Gastrocnemius medialis (tissue), 4 donors: ENCODE data around the gene GTPBP2. TPM values are rescaled to one million over a fixed set of nuclear protein-coding genes. Genes with fewer than 3 reads are reported as not detected.

Experiments
- ATAC-seq, 2 donors: fragments of 150-250 bp; one replicate each; pipeline ENCODE4 v1.9.1; 2016
- DNase-seq, 2 donors: peaks; one replicate each; pipeline ENCODE4 v3.0.0-alpha.2; 2019
- H3K27ac ChIP-seq, 4 donors: fragments of 200-600 bp; sonication (generic); 1 replicate in 1 of 4; 2 replicates in 3 of 4; pipeline ENCODE4 v1.5.1; 2016 to 2018; ENCODE audit warnings: mild to moderate bottlenecking in 2 of 4, moderate library complexity in 1 of 4
- H3K27me3 ChIP-seq, 3 donors: fragments of 200-600 bp; sonication (generic) in 2 of 3; 1 replicate in 1 of 3; 2 replicates in 2 of 3; pipeline versions ENCODE4 v1.5.1 to v1.6.0; 2016 to 2019; ENCODE audit warnings: mild to moderate bottlenecking in 1 of 3, moderate library complexity in 1 of 3
- H3K36me3 ChIP-seq, 2 donors: fragments of 200-600 bp; sonication (generic) in 1 of 2; one replicate each; pipeline ENCODE4 v1.5.1; 2017 to 2018
- H3K4me1 ChIP-seq, 2 donors: fragments of 200-600 bp; sonication (generic) in 1 of 2; one replicate each; pipeline ENCODE4 v1.5.1; 2016 to 2017; ENCODE audit warnings: mild to moderate bottlenecking in 2 of 2
- H3K4me3 ChIP-seq, 4 donors: fragments of 200-600 bp; sonication (generic) in 3 of 4; 1 replicate in 1 of 4; 2 replicates in 3 of 4; pipeline ENCODE4 v1.5.1; 2016 to 2019; ENCODE audit warnings: mild to moderate bottlenecking in 2 of 4
- H3K9me3 ChIP-seq, 3 donors: fragments of 200-600 bp; sonication (generic) in 2 of 3; 1 replicate in 1 of 3; 2 replicates in 2 of 3; pipeline ENCODE4 v1.5.1; 2016 to 2019
- CTCF ChIP-seq, 5 experiments: fragments of 450-650 bp in 3 of 5; fragments of 200-600 bp in 2 of 5; sonication (generic) in 2 of 5; IDR thresholded peaks in 4 of 5; conservative IDR thresholded peaks in 1 of 5; 1 replicate in 4 of 5; 2 replicates in 1 of 5; pipeline ENCODE4 v1.5.1; 2016 to 2019; ENCODE audit warnings: antibody characterized with exemption in 5 of 5, mild to moderate bottlenecking in 3 of 5, moderate library complexity in 3 of 5
- POLR2A ChIP-seq, 2 donors: fragments of 450-650 bp; IDR thresholded peaks; one replicate each; pipeline ENCODE4 v1.6.1; 2017; ENCODE audit warnings: antibody characterized with exemption in 2 of 2, mild to moderate bottlenecking in 2 of 2, moderate library complexity in 2 of 2
- in situ Hi-C, 4 donors: fragments of 200-750 bp; cut with MboI; loops; one replicate each; pipeline versions ENCODE4 v1.15.0 to v1.8.0; 2017; ENCODE audit warnings: low sequenced_read_pairs in 4 of 4
- intact Hi-C: fragments of 100-400 bp; cut with DNase I; formaldehyde crosslinking; loops from one replicate; pipeline ENCODE4 v1.15.1; 2023; ENCODE audit warnings: low total_unique reads
- total RNA-seq, 4 donors: library from RNA; depleted of rRNA; stranded (reverse); fragments of >200 nt; gene quantifications; one replicate each; pipeline versions ENCODE4 v1.1.0 to v1.2.3, GENCODE V29; 2016

The GTPBP2 gene
- total RNA-seq, 4 donors from 2014 or later = 25.0 to 39.4 (median 27.1) TPM

- TF ChIP-seq POLR2A (IDR thresholded peaks at IDR 0.05) (no peak), CTCF (IDR thresholded peaks at IDR 0.05 in 4 of 5, conservative IDR thresholded peaks at IDR 0.05 in 1 of 5) (no peak)
- intact Hi-C loops = no loop called here
- H3K9me3 ChIP-seq = no peaks in the 10 kb centered on the region
- no peaks in the 10 kb centered on the region for H3K4me1 ChIP-seq
- no peak overlapping the region for H3K4me3 ChIP-seq
- no peaks in the 10 kb centered on the region for H3K27me3 ChIP-seq
- H3K36me3 ChIP-seq = peaks cover 0 to 67% of the 10 kb centered on the region in 2 donors
- in situ Hi-C loops = no loop called here
- DNase-seq = no peak
- no peak for ATAC-seq
- no peak overlapping the region for H3K27ac ChIP-seq
Measured at GRCh38 chr6:43621078-43621835, 7.8 kb downstream of the GTPBP2 start.

DNA sequence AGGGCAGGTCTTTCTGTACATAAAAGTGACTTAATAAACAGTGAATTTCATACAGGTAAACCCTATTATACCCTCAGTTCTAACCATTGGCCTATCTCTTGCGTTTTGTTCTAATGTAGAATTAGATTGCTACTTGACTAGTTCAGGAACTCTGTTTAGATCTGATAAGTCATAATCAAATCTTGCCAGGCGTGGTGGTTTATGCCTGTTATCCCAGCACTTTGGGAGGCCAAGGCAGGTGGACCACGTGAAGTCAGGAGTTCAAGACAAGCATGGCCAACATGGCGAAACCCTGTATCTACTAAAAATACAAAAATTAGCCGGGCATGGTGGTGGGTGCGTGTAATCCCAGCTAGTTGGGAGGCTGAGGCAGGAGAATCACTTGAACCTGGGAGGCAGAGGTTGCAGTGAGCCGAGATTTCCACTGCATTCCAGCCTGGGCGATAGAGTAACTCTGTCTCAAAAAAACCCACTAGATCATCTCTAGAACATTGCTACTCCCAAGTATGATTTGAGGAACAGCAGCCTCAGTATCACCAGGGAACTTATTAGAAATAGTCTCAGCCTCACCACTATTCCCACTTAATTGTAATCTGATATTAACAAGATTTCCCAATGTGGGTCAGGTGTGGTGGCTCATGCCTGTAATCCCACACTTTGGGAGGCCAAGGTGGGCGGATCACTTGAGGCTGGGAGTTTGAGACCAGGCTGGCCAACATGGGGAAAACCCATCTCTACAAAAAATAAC, 12.2 kb downstream of the GTPBP2 start:
- Histone ChIP-seq H3K4me3 (no peak overlapping the region), H3K27me3 (no peaks in the 10 kb centered on the region), H3K36me3 (peaks cover 2 to 47% of the 10 kb centered on the region in 2 donors), H3K27ac (peak overlapping the region in 3 of 4 donors; percentile 13 to 23 (median 20)), H3K4me1 (no peaks in the 10 kb centered on the region), H3K9me3 (no peaks in the 10 kb centered on the region)
- peak; percentile 39 to 59 for ATAC-seq
- TF ChIP-seq CTCF (IDR thresholded peaks at IDR 0.05 in 4 of 5, conservative IDR thresholded peaks at IDR 0.05 in 1 of 5) = no peak
- TF ChIP-seq POLR2A (IDR thresholded peaks at IDR 0.05) = no peak
- in situ Hi-C loops (no loop called here), intact Hi-C loops (no loop called here)
- DNase-seq = no peak

DNA sequence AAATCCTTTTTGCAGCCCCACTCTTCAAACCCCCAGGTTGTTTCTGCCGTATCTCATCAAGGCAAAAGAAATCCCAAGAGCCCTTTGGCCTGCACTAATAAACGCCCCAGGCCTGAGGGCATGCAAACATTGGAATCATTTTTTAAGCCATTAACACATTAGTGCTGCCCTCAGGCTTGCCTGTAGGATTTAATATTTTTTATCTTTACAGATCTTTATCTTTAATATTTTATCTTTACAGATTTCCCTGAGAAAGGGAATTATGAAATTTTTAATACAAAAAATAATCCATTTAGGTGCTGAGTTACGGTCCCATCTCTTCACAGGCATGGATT, 14.7 kb downstream of the GTPBP2 start:
- peaks cover 4 to 34% of the 10 kb centered on the region in 2 donors for H3K36me3 ChIP-seq
- ATAC-seq = no peak
- no peak for TF ChIP-seq CTCF (IDR thresholded peaks at IDR 0.05 in 4 of 5, conservative IDR thresholded peaks at IDR 0.05 in 1 of 5)
- no peak for TF ChIP-seq POLR2A (IDR thresholded peaks at IDR 0.05)
- in situ Hi-C loops = no loop called here
- intact Hi-C loops = no loop called here
- DNase-seq = no peak
- H3K4me3 ChIP-seq = no peak overlapping the region
- H3K27me3 ChIP-seq = no peaks in the 10 kb centered on the region
- no peaks in the 10 kb centered on the region for H3K9me3 ChIP-seq
- no peaks in the 10 kb centered on the region for H3K4me1 ChIP-seq
- H3K27ac ChIP-seq = no peak overlapping the region

- no peak for TF ChIP-seq CTCF (IDR thresholded peaks at IDR 0.05 in 4 of 5, conservative IDR thresholded peaks at IDR 0.05 in 1 of 5)
- TF ChIP-seq POLR2A (IDR thresholded peaks at IDR 0.05) = no peak
- intact Hi-C loops (no loop called here), in situ Hi-C loops (no loop called here)
- H3K27me3 ChIP-seq = no peaks in the 10 kb centered on the region
- no peak overlapping the region for H3K27ac ChIP-seq
- ATAC-seq = no peak
- no peaks in the 10 kb centered on the region for H3K4me1 ChIP-seq
- no peak overlapping the region for H3K4me3 ChIP-seq
- DNase-seq = no peak
- H3K36me3 ChIP-seq = peaks cover 4 to 33% of the 10 kb centered on the region in 2 donors
- no peaks in the 10 kb centered on the region for H3K9me3 ChIP-seq
Measured at GRCh38 chr6:43613721-43614395, 15.2 kb downstream of the GTPBP2 start.
